HPDE6-E6E7 (cell line): ENCODE results near the gene PSME3IP1.
A peak's percentile ranks its signal among the peaks of the same experiment; 100 is the strongest.
"Not testable (repeated sequence)": the region's sequence is repeated elsewhere in the genome, so short reads cannot be mapped to it uniquely, and the experiment has no call there.

Experiments used
- DNase-seq: peaks from one replicate; pipeline ENCODE4 v3.0.0; 2011; ENCODE audit warnings: missing footprints; ENCODE audit errors: extremely low spot score

PSME3IP1 gene, protein sequence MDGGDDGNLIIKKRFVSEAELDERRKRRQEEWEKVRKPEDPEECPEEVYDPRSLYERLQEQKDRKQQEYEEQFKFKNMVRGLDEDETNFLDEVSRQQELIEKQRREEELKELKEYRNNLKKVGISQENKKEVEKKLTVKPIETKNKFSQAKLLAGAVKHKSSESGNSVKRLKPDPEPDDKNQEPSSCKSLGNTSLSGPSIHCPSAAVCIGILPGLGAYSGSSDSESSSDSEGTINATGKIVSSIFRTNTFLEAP

DNA sequence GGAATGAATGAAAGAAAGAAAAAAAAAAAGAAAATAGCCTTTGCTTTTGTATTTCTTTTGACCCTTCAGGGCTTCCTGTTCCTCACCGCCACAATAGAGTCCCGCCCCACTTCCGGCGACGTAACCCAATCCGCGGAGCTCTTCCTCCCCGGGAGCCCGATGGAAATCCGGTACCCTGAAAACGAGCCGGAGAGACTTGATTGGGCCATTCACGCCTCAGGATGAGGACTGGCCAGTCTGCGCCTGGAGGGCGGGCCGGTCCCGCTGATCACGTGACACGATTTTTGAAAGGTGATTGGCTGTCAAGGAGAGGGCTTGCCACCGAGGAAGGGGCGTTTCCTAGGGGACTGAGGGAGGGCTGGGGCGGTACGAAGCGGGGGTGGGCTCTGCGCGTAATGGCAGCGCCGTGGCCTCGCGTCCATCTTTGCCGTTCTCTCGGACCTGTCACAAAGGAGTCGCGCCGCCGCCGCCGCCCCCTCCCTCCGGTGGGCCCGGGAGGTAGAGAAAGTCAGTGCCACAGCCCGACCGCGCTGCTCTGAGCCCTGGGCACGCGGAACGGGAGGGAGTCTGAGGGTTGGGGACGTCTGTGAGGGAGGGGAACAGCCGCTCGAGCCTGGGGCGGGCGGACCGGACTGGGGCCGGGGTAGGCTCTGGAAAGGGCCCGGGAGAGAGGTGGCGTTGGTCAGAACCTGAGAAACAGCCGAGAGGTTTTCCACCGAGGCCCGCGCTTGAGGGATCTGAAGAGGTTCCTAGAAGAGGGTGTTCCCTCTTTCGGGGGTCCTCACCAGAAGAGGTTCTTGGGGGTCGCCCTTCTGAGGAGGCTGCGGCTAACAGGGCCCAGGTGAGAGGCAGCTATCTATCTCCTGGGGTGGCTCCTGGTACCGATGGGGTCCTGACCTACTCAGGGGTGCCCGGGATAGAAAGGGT lies at the start of gene PSME3IP1, which contains the start of gene RSPRY1:
TSS of gene PSME3IP1 (minus strand) at position 95 of the 927 bp plus-strand sequence. CDS start 12,185 bp downstream, outside the sequence.
TSS of gene RSPRY1 (plus strand) at position 385 of the 927 bp plus-strand sequence. CDS start 18,330 bp downstream, outside the sequence.
- DNase-seq: peak; percentile 100

DNA sequence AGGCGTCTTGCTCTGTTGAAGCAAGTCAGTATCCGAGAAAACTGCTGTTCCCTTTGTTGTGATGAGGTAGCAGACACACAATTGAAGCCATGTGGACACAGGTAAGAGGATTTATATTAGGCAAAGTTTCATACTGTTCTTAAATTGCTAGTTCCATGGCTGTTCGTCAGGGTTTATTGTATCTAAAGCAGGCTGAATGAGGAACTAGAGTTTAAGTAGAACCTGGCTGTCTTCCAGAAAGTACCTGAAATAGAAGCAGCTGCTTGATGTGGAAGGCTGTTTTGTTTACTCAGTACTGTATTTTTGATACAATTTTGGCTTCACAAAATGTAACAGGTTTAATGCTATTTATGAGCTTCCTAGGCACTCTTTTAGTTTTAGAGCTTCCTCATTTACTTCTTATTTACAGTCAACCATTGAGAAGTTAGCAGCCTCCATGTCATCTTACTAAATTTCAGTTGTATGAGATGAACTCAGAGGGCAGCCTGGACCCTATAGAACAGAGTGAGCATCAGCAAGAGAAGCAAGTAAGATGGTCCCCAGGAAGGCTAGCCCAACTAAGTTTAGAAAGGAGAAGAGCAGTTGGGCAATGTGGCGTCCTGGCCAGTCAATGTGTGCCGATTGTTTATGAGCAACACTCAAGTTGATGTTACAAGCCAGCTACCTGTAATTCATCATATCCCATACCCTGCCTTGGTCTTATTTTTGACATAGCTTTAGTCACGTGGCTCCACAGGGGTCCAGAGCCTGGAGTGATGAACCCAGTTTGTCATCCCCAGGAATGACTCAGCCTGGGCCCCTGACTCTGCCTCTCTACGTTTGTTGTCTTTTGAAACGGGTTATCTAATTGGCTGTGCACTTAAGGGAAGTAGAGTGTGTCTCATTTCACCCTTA lies 49.5 kb upstream of the PSME3IP1 start:
- no peak for DNase-seq

DNA sequence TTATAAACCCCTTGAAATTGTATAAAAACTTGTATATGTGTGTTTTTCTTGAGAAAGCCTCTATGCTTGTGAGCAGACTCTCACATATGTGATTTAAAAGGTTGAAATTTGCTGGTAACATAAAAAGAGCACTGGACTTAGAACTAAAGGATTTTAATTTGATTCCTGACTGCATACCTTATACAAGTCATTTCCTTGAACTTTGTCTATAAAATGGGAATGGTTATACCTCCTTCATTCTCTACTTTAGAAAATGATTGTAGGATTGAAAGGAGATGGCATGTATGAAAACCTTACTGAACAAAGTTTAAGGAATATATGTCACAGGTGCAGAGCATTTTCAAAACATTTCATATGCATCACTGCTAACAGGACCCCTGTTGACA lies 48.9 kb upstream of the PSME3IP1 start:
- no peak for DNase-seq

DNA sequence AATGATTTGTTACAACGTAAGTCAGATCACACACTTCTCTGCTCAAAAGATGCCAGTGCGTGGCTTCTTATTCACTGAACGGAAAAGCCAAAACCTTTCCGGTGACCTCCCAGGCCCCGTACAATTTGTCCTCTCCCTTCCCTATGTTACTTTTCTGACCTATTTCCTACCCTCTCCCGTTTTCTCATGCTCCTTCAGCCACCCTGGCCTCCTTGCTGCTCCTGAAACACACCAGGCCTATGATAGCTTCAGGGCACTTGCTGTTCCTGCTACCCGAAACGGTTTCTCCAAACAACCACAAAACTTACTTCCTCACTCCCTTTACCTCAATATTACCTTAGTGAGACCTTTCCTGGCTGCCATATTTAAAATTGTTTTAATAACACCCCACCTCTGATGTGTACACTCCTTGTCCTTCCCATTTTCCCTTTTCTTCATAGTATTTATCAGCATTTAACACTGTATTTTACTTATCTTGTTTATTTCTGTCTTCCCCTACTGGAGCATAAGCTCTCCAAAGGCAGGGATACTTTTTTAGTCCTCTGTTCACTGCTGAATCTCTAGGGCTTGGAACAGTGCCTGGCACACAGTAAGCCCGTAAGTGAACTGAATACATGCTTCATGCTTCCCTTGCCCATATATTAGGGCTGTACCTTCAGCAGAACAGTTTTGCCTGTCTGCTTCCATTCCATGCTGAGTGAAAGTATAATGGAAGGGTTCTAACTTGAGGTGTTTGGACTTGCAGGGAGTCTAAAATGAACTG lies 48.3 kb upstream of the PSME3IP1 start:
- no peak for DNase-seq

DNA sequence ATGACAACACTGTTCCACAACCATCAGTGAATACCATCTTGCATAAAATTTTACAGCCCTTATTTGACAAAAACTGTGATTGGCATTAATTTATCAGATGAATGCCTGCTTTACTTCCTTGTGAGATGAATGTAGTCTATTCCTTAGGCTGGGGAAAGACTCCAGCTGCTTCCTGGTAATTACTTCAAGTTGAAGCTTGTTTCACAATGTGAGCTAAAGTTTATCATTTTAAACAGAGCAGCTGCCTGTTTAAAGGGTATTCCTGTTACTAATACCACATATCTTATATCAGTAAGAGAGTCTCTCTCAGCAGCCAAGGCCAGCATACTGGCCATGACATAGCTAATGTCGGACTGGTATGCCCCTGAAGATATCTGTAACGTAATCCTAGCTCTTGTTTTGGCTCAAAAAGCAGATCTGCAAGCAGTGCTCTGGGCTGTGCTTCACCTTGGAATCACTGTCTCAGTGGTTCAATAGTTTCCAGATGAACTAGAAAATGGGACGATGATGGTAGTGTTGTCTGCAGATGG lies 46.0 kb upstream of the PSME3IP1 start:
- DNase-seq: peak; percentile 37

DNA sequence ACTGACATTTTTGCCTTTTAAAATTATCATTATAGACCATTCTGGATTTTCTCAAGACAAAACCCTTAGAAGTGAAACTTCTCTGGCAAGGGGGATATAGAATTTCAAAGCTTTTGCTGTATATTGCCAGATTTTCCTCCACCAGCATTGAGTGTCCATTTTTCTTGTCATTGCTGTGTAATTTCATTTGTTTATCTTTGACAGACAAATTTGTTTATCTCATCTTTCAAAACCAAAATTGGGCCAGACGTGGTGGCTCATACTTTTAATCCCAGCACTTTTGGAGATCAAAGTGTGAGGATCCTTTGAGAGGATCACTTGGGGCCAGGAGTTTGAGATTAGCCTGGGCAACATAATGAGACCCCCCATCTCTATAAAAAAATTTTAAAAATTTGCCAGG lies 43.2 kb upstream of the PSME3IP1 start:
- no peak for DNase-seq

DNA sequence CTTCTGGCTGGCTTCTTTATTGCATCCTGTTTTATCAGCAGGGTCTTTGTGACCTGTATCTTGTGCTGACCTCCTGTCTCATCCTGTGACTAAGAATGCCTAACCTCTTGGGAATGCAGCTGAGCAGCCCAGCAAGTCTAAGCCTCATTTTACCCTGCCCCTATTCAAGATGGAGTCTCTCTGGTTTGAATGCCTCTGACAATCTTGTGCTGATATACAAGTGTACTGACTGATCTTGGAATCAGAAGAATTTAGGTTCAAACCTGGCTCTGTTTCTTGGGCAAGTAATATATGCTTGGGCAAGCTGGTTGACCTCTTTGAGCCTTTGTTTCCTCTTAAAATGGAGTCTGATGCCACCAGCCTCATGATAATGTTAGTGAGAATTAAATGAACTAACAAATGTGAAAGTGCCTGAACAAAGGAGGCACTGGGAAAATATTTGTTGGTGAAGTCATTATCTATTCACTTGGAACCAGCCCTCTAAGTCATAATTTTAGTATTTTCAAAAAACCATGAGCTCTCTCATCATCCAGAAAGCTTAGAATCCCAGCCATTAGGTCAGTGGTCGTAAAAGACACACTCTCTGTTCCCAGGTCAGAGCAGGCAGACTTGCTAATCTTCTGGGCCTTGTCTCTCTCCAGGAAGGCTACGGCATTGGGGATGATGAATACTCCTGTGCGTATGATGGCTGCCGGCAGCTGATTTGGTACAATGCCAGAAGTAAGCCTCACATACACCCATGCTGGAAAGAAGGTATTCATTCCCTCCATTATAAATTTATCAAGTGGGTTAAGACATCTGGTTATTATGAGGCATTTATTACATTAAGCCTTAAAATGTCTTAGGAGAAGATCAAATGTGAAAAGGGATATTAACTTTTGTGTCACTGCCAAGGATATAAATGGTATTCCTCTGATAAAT lies 41.1 kb upstream of the PSME3IP1 start:
- DNase-seq: no peak

DNA sequence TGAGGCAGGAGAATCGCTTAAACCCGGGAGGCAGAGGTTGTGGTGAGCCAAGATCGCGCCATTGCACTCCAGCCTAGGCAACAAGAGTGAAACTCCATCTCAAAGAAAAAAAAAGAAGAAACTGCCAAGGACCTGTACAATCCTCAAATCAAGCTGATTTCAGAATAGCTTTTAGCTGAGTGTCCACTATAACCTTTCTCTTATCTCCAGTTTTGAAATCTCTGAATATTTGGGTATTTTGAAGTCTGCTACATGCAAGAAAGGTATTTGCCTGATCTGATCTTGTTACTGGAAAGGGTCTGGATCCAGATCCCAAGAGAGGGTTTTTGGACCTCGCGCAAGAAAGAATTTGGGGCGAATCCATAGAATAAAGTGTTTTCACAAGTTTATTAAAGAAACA lies 40.1 kb upstream of the PSME3IP1 start:
- no peak for DNase-seq

DNA sequence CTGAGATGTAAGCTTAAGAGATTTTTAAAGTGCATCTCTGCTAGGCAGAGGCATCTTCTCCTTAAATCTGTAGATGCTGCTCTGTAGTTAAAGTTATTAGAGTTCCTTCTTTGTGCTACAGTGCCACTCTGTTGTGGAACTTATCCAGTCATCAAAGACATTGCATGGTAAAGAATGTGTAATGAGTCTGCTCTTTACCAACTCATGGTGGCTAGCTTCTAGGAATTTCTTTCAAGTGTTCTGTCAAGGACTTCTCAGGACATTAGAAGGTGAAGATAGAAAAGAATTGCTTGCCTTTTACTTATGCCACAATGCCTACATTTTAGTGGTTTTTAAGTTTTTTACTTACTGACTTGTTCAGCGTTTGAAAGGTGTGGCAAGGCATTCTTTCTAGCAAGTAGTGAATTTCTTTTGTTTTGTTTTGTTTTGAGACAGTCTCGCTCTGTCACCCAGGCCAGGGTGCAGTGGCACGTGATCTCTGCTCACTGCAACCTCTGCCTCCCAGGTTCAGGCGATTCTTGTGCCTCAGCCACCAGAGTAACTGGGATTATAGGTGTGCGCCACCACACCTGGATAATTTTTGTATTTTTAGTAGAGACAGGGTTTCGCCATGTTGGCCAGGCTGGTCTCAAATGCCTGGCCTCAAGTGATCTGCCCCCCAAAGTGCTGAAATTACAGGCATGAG lies 39.0 kb upstream of the PSME3IP1 start:
- DNase-seq: no peak

DNA sequence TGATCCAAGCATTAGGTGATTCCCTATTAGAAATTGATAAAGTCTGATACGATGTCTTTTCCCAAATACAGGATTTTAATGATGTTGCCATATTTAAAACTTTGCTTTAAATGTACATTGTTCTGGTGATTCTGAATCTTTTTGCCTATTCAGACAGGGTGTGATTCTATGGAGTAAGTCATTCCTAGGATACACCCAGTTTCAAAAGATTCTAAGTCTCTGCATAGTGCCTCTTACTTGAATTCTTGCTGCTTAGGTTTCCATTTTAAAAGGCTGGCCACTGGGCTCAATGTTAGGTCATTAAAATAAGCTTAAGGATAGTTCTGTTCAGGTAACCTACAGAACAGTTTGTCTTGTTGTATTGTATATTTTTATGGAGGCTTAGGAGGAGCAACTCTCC lies 37.2 kb upstream of the PSME3IP1 start:
- no peak for DNase-seq

DNA sequence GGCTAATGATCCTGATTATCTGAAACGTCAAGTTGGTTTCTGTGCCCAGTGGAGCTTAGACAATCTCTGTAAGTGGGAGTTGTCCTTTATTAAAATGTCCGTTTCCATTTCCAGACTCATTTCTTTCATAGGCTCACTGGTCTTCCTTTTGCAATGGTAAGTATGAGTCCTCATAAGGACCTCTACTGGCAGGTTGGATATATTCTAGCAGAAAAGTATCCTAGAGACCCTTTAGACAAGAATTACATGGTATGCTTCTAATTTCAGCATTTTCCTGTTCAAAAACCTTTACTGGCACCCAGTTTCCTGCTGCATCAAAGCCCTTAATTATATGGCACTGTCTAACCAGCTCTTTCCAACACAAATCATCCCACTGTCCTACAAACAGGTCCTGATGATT lies 31.1 kb upstream of the PSME3IP1 start:
- no peak for DNase-seq

DNA sequence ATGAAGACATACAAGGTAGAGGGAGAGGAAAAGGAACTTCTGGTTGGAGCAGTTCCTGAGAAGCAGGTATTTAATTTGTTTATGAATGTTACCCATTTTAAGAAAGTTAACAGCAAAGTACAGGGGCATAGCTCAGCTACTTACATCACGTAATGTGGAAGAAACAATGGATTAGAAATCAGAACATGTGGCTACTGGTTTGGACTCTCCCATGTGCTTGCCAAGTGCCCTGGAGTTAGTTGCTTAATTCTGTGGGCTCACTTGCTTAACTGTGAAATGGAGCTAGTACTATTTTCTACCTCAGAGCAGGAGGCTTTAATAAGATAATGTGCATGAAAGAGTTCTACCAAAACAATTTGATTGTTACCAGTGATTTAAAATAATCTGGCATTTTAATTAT lies 27.6 kb upstream of the PSME3IP1 start:
- DNase-seq: peak; percentile 50

DNA sequence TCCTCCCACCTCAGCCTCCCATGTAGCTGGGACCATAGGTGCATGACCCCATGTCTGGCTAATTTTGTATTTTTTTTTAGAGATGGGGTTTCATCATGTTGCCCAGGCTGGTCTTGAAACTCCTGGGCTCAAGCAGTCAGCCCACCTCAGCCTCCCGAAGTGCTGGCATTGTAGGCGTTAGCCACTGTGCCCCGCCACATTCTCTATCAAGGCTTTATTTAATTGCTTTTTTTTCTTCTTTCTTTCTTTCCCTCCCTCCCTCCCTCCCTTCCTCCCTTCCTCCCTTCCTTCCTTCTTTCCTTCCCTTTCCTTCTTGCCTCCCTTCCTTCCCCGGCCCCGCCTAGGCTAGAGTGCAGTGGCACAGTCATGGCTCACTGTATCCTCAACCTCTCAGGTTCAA lies 23.9 kb upstream of the PSME3IP1 start:
- no peak for DNase-seq

DNA sequence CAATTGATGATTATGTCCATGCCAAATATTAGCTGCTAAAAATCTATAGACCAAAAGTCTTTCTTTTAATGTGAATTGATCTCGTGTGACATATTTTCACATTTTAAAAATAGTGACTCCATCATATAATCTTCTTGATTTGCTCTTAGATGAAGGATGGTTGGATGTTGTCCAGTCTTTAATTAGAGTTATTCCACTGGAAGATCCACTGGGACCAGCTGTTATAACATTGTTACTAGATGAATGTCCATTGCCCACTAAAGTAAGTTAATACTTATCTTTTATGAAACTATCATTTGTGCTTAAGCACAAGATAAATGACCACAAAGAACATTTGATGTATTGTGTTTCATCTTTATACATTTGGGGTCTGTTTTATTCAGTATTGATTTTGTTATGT lies 23.1 kb upstream of the PSME3IP1 start:
- DNase-seq: no peak

DNA sequence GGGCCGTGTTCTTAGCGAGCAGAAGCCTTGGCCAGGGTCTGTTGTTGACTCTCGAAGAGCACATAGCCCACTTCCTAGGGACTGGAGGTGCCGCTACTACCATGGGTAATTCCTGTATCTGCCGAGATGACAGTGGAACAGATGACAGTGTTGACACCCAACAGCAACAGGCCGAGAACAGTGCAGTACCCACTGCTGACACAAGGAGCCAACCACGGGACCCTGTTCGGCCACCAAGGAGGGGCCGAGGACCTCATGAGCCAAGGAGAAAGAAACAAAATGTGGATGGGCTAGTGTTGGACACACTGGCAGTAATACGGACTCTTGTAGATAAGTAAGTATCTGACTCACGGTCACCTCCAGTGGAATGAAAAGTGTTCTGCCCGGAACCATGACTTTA lies 18.8 kb upstream of the PSME3IP1 start:
- no peak for DNase-seq

DNA sequence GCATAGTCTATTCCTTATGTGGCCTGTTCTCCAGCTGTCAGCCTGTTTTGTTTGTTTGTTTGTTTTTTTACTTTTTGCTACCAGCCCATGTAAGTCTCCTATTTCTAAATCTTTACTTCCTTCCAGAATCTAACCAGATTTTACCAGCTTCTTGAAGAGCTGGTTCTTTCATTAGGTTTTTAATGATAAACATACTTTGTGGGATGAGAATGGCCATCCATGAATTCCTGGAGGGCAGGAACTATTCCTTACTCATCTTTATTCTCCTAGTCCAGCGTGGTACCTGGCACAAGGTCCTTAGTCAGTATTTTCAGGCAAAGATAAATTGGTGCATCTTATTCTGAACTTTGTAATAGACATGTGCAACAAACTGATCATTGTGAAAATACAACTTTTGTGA lies 17.6 kb upstream of the PSME3IP1 start:
- no peak for DNase-seq

DNA sequence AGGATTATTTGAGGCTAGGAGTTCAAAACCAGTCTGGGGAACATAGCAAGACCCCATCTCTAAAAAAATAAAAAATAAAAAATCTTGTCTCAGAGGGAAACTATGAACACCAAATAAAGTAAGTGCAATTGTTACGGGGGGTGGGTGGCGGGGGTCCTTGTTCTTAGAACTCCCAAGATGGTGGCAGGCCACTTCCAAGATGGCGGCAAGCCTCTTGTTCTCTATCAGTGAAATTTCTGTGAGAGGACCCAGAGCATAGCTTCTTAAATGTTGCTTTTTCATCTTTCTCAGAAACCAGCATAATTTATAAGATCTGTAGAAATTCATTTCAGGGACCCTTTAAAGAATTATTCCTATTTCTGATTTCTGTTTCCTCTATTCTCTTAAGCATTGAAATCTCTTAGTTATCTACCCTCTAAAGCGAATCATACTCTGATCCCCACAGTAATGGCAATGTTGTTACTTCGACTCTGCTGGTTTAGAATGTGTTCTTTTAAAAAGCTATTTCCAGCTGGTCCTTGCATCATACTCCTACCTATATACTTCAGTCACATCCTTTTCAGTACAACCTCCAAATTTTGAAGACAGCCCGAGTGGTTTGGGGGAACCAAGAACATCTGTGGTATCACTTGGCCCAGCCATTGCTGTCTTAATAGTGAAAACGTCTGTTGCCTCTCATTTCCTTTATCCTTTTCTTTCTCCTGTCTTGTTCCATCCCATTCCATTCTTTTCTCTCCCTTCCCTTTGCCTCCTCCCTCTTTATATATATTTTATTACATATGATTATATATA lies 16.5 kb upstream of the PSME3IP1 start:
- DNase-seq: no peak

DNA sequence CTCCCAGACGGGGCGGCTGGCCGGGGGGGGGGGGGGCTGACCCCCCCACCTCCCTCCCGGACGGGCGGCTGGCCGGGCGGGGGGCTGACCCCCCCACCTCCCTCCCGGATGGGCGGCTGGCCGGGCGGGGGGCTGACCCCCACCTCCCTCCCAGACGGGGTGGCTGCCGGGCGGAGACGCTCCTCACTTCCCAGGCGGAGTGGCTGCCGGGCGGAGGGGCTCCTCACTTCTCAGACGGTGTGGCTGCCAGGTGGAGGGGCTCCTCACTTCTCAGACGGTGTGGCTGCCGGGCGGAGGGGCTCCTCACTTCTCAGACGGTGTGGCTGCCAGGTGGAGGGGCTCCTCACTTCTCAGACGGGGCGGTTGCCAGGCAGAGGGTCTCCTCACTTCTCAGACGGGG lies 15.1 kb upstream of the PSME3IP1 start:
- DNase-seq: not testable (repeated sequence)
